ENCODE results near the gene ZNF22. TPM values are rescaled to one million over a fixed set of nuclear protein-coding genes. Genes with fewer than 3 reads are reported as not detected.

The ZNF22 gene
- total RNA-seq, 1 donor from 2014 or later, result 7.0 TPM

DNA sequence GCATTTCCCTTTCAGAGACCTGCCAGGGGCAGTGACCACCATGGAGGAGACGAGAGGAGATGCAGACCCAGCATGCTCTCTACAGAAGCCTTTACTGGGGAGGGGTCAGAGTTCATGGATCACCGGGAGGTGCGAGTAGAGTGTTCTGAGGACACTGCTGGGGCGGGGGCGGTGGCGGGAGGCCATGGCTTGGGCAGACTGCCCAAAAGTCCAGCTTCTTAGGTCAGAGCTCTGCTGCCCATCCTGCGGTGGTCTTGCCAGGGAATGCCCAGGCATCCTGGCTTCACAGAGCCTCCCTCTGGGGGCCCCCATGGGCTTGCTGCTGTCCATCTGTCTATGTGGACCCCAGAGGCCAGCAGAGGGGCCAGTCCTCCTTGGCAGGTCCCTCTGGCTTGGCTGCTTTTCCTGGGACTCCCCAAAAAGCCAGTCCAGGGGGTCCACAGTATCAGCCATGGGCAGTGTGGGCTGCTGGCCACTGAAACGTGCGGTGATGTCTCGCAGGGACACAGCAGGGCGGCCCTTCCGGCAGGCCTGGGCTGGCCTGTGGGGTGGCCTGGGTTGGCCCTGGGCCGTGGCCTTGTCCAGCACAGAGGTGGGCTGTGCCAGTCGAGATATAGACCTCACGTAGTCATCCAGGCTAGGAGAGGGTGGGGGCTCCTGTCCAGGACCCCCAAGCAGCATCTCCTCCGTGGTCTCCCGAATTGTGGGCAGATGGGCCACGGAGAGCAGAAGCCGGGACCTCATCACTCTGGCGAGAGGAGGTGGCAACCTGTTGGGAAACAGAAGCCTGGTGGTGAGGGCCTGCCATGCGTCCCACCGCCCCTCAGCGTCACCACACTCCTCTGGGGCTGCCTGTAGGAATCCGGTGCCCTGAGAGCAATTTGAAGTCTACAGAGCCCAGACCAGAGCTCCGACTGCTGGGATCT is 23.2 kb upstream of the ZNF22 start:
- ATAC-seq, result no peak

DNA sequence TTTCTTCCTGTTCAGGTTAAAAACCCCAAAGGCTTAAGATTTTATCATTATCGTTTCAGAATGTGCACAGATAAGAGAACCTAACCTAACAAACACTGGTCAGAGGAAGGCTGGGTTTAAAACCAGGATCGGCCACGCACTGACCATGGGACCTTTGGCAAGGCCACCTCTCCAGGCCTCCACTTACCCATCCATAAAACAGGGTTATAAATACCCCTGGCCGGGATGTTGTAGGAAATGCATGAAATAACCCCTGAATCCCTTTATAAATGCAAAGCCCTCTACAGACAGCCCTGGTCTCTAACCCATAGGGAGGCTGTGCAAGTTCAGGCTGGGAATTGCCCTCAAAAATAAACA is 22.5 kb upstream of the ZNF22 start:
- ATAC-seq, result no peak

GRCh38 chr10:44978570-44979280 is 22.0 kb upstream of the ZNF22 start, which contains the start of gene DEPP1:
Gene DEPP1, minus strand, starts transcription at chr10:44978809. Its CDS starts 779 bp downstream, at chr10:44978030.
- peak; percentile 76 for ATAC-seq

- ATAC-seq, result no peak
Observed at GRCh38 chr10:44979281-44980191, 21.2 kb upstream of the ZNF22 start.

DNA sequence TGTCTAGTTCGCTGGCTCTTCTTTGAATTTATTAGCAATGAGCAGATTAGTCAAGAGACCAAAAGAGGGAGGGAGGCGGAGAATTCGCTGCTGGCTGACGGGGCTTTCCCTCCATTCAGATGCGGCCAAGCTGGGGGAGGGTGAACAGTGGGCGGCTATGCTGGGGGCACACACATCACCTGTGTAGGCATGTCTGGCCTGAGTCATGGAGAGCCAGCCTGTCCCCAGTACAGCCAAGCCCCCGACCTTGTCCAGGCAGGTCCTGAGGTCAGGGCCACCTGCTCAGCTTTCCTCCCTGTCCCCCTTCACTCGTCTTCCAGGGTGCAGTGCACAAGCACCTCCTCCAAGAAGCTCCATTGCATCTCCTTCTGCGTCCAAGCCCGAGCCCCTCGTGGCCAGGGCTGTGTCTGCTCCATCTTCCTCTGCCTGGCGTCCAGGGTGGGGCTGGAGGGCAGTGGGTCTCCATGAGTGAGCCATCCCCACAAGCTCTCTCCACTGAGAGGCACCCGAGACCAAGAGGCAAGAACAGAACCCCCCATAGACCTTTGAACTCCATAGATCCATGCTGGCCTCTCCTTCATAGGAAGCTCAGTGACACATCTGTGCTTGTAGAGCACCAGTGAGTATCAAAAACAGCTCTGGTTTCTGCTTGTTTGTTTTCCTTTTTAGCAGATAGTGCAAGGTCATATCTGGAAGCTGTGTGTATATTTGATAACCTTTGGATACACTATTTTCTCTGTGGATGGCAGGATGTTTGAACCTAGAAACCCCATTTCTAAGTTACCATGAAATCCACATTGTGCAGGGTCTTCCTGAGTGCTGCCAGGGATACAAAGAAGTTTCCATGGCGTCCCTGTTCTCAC is 20.2 kb upstream of the ZNF22 start:
- ATAC-seq, result no peak

GRCh38 chr10:44981172-44982113 is 19.3 kb upstream of the ZNF22 start:
- ATAC-seq, result peak; percentile 74

- peak; percentile 5 for ATAC-seq
Observed at GRCh38 chr10:44982114-44982460, 18.6 kb upstream of the ZNF22 start.

DNA sequence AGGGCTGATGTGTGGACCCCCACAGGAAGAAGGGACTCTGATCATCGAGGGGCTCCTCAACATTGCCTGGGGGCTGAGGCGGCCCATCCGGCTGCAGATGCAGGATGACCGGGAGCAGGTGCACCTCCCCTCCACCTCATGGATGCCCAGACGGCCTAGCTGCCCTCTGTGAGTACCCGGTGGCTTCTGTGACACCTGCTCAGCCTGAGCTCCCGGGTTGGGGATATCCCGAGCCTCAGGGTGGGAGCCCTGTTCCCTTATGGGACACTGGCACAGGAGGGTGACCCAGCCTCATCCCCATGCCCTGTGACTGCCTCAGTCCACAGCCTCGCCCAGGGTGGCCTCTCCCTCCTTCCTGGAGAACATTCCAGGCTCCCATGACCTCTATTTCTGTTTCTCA is 18.2 kb upstream of the ZNF22 start:
- ATAC-seq, result no peak

DNA sequence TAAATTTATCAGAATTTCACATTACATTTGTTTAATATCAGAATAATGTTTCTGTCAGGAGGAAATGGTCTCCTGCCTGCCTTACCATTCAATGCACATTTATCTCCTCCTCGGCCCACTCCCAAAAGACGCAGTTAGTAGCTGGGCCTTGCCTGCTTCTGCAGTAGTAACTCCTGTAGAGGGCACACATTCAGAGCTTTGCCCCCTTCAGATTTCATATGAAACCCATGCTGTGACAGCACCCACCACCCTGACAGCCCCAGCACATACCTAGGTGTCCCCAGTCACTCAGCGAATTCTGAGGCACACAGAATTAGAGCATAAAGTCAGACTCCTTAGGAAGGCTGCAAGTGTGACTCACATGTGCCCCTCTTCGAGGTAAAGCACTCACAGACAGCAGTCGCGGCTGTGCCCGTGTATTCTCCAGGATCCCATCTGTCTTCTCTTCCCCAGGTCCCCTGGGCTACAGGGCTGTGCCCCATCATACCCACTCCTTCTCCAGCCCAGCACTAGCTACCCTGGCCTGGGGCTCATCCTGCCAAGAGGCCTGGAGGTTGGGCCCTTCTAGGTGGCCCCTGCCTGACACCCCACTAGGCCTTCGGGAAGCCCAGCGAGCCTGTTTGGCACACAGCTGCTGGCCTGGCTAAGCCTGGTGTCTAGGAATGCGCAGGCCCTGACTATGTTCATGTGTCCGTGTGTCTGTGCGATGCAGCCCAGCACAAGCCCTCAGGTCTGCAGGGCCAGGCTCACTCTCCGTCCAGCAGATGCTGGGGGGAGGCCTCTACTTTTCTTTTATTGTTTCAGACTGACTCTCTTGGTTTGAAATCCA is 17.4 kb upstream of the ZNF22 start:
- ATAC-seq, result no peak

GRCh38 chr10:44983895-44984278 is 16.8 kb upstream of the ZNF22 start:
- ATAC-seq, result no peak

- no peak for ATAC-seq
Observed at GRCh38 chr10:44984671-44985101, 16.0 kb upstream of the ZNF22 start.

DNA sequence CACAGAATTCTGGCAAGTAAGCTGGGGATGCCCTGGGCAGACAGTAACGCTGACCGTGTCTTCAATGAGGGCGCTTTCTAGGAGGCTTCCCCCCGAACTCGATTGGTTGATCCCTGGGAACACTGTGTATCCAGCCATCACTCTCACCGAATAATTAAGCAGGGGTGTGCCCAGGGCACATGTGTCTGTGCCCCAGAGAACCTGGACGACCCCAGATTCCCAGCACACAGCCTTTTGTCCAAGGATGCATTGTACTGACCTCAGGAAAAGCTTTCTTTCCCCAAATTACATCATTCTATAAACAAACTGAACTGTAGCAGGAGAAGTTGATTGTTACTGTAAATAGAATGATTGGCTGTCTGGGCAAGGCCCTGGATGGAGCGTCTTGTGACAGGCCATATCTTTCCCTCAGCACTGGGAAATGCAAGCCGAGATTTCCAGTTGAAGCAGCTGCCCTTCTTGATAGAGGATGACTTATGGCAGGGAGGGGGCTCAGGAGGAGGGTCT is 15.5 kb upstream of the ZNF22 start:
- no peak for ATAC-seq

DNA sequence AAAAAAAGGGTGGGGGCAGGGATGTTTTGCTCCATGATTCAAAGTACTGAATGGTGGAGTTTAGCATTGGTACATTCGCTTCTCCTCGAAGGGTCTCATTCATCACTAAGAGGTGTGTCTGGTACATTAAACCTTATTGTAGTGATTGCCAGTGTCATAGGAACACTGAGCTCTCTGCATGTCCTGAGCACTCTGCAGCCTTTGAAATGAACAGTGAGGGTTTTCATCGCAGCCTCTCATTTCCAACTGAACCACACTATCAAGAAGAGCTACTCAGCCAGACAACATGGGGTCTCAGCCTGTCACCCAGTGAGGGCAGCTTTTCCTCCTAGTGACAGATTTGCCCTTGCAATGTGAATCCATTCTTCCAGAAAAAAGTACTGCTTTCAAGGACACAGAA is 14.5 kb upstream of the ZNF22 start:
- ATAC-seq, result no peak

GRCh38 chr10:44986670-44987069 is 14.1 kb upstream of the ZNF22 start:
- no peak for ATAC-seq

GRCh38 chr10:44988957-44989585 is 11.7 kb upstream of the ZNF22 start:
- ATAC-seq, result no peak

GRCh38 chr10:44989597-44990301 is 11.0 kb upstream of the ZNF22 start:
- no peak for ATAC-seq

DNA sequence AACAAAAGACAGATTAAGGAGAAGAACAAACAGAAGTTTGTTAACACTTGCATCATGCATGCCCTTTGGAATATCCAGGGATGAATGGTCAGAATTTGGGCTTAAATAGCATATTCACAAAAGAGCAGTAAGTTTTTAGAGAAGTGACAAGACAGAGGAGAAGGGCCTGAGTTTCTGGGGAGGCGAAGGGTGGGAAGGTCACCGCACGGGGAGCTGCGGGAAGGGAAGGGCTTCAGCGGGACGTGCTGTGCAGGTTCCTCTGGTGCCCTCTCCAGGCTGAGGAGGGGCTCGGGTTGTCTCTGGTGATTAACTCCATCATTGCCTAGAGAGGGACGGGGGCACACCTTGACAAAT is 10.4 kb upstream of the ZNF22 start:
- no peak for ATAC-seq

DNA sequence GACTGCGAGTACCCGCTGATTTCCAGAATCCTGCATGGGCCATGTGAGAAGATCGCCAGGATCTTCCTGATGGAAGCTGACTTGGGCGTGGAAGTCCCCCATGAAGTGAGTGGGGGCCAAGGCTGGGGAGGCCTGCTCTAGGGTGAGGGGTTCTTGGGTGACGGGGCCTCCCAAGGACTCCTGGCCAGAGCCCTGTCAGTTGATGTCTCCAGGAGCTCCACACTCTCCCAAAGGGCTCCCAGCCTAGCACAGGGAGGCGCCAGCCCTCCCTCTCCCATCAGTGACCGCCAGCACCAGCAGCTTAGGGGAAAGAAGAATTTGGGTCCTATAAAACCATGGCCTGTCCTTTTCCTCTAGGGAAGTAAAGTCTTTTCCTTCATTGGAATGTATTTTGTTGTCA is 9.8 kb upstream of the ZNF22 start:
- no peak for ATAC-seq
